ENCODE results near the gene CRYGA. TPM values are rescaled to one million over a fixed set of nuclear protein-coding genes. Genes with fewer than 3 reads are reported as not detected.

Gene CRYGA
- total RNA-seq, 2 donors from 2014 or later, result not detected

DNA sequence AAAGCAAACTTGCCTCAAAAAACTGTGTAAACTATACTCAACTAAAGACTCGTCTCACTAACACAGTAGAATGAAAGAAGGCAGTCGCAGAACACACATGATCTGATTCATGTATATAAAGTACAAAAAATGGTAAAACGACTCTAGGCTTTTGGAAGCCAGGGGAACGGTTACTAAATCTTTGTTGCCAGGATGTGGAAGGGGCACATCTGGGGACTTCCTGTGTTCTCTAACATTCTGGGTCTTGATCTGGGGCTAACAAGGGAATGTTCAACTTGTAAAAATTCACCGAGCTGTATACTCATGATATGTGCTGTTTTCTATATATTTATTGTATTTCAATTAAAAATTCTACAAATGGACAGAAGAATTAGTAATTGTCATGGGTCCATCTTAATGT is 40.8 kb upstream of the CRYGA start:
- Histone ChIP-seq H3K9me3 (no peaks in the 10 kb centered on the region), H3K27ac (no peak overlapping the region), H3K4me1 (no peaks in the 10 kb centered on the region), H3K4me3 (no peak overlapping the region), H3K27me3 (no peaks in the 10 kb centered on the region), H3K36me3 (replicated peaks in 1 of 2; ENCODE audit: insufficient read depth in 1 of 2, low read depth in 2 of 2) (no peaks in the 10 kb centered on the region)
- intact Hi-C loops (cut with DNase I), result no loop called here
- 69 to 72% methylated on average over 5 of the region's 5 CpGs for WGBS, 2 donors
- no peak for DNase-seq
- no peak for TF ChIP-seq POLR2A (IDR thresholded peaks at IDR 0.05)
- TF ChIP-seq, protein P1, sequence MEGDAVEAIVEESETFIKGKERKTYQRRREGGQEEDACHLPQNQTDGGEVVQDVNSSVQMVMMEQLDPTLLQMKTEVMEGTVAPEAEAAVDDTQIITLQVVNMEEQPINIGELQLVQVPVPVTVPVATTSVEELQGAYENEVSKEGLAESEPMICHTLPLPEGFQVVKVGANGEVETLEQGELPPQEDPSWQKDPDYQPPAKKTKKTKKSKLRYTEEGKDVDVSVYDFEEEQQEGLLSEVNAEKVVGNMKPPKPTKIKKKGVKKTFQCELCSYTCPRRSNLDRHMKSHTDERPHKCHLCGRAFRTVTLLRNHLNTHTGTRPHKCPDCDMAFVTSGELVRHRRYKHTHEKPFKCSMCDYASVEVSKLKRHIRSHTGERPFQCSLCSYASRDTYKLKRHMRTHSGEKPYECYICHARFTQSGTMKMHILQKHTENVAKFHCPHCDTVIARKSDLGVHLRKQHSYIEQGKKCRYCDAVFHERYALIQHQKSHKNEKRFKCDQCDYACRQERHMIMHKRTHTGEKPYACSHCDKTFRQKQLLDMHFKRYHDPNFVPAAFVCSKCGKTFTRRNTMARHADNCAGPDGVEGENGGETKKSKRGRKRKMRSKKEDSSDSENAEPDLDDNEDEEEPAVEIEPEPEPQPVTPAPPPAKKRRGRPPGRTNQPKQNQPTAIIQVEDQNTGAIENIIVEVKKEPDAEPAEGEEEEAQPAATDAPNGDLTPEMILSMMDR (IDR thresholded peaks at IDR 0.05), result no peak
- ATAC-seq, result no peak

DNA sequence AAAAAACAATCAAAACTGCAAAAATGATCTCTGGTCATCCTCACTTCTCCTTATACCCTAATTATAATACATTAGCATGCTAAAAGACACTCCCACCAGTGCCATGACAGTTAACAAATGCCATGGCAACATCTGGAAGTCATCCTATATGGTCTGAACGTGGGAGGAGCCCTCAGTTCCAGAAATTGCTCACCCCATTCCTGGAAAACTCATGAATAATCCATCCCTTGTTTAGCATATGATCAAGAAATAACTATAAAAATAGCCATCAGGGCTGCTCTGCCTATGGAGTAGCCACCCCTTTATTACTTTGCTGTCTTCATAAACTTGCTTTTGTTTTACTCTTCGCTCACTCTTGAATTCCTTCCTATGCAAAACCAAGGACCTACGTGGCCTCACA is 32.1 kb upstream of the CRYGA start:
- intact Hi-C loops (cut with DNase I), result no loop called here
- Histone ChIP-seq H3K9me3 (no peaks in the 10 kb centered on the region), H3K4me3 (no peak overlapping the region), H3K27me3 (no peaks in the 10 kb centered on the region), H3K4me1 (no peaks in the 10 kb centered on the region), H3K27ac (no peak overlapping the region), H3K36me3 (replicated peaks in 1 of 2; ENCODE audit: insufficient read depth in 1 of 2, low read depth in 2 of 2) (no peaks in the 10 kb centered on the region)
- no peak for DNase-seq
- TF ChIP-seq, protein P1 (IDR thresholded peaks at IDR 0.05), result no peak
- no peak for TF ChIP-seq POLR2A (IDR thresholded peaks at IDR 0.05)
- 79 to 81% methylated on average over 3 of the region's 3 CpGs for WGBS, 2 donors
- no peak for ATAC-seq

DNA sequence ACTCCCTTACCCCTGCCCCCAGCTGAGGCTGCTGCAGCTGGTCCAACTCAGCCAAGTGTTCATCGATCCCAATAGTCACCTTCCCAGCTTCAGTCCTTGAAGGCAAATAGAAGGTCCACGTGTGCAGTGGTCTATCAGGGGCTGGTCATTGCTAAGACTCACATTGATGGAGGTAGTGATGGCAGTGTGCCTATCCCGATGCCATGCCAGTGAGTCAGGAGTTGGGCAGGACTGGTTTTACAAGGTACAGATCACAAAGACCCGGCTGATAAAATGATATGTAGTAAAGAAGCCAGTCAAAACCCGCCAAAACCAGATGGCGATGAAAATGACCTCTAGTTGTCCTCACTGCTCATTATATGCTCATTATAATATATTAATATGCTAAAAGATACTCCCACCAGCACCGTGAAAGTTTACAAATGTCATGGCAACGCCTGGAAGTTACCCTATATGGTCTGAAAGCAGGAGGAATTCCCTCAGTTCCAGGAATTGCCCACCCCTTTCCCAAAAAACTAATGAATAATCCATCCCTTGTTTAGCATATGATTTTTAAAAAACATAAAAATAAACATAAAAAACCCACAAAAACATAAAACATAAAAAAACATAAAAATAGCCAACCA is 29.3 kb upstream of the CRYGA start:
- 69 to 74% methylated on average over 8 of the region's 8 CpGs for WGBS, 2 donors
- Histone ChIP-seq H3K4me3 (no peak overlapping the region), H3K4me1 (no peaks in the 10 kb centered on the region), H3K27ac (no peak overlapping the region), H3K9me3 (no peaks in the 10 kb centered on the region), H3K27me3 (no peaks in the 10 kb centered on the region), H3K36me3 (replicated peaks in 1 of 2; ENCODE audit: insufficient read depth in 1 of 2, low read depth in 2 of 2) (no peaks in the 10 kb centered on the region)
- no peak for DNase-seq
- TF ChIP-seq, protein P1 (IDR thresholded peaks at IDR 0.05), result no peak
- TF ChIP-seq POLR2A (IDR thresholded peaks at IDR 0.05), result no peak
- intact Hi-C loops (cut with DNase I), result no loop called here
- no peak for ATAC-seq

DNA sequence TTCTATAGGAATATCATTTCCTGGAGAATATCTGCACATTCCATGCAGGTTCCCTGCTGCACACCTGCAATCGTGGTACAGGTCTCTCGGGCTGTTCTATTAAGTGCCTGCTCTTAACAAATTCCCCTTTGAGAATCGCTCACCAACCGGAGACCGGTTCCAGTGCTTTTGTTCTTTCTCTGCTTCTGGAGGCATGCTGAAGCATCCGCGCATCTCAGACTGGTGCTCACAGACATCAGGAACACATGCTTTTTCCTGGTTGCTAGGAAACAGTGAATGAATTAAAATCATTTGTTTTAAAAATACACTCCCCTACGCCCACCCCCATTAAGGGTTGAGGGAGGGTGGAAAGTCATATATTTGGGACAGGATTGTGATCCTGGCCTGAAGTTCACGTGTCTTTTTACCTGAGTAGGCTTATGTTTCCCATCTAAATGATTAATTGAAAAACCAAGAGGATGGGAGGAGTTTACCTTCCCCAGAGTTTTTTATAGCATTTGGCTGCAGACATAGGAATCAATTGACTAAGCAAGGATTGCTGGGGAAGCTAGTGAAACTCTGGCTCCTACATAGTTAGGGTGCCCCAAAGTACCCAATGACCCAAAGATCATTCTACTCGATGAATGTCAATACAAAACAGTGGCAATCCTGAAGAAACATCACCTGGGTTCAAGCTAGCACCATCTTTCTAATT is 26.6 kb upstream of the CRYGA start, which contains the start of gene C2orf80:
Gene C2orf80 (minus strand): TSS at position 221 of the 694 bp plus-strand sequence. CDS start 3,044 bp downstream, outside the sequence.
- Histone ChIP-seq H3K4me3 (no peak within 1 kb of the TSS), H3K36me3 (replicated peaks in 1 of 2; ENCODE audit: insufficient read depth in 1 of 2, low read depth in 2 of 2) (no peaks in the 10 kb centered on the region), H3K27me3 (no peaks in the 10 kb centered on the region), H3K27ac (no peak within 1 kb of the TSS), H3K9me3 (no peaks in the 10 kb centered on the region), H3K4me1 (no peaks in the 10 kb centered on the region)
- 63 to 65% methylated on average over 10 of the region's 10 CpGs for WGBS, 2 donors
- ATAC-seq (no peak), DNase-seq (no peak)
- intact Hi-C loops (cut with DNase I), result no loop called here
- TF ChIP-seq, protein P1 (IDR thresholded peaks at IDR 0.05), result no peak
- no peak for TF ChIP-seq POLR2A (IDR thresholded peaks at IDR 0.05)

All from body of pancreas (tissue), 4 donors.